HEK293T (cell line): Measurements from ENCODE around the gene KLF5.

Experiments
- SUZ12 ChIP-seq: fragments of 450-650 bp; IDR thresholded peaks from 2 replicates; pipeline ENCODE4 v1.6.1; 2016; ENCODE audit warnings: mild to moderate bottlenecking
- TARDBP ChIP-seq: fragments of 450-650 bp; IDR thresholded peaks from 2 replicates; pipeline ENCODE4 v1.6.1; 2016

GRCh38 chr13:73111331-73111730 lies 52.5 kb downstream of the KLF5 start:
- TF ChIP-seq SUZ12 (no peak), TARDBP (no peak)
